Measurements from ENCODE around the gene ARL4C.

ARL4C gene

GRCh38 chr2:234496835-234497593 lies at the start of gene ARL4C:
TSS of gene ARL4C (minus strand) at chr2:234497081. CDS start at chr2:234496586, 495 bp downstream.
- no peaks in the 10 kb centered on the region for H3K36me3 Mint-ChIP-seq
- peak within 1 kb of the TSS; percentile 78 for H3K27ac Mint-ChIP-seq
- H3K4me3 Mint-ChIP-seq, result peak within 1 kb of the TSS; percentile 87
- no peaks in the 10 kb centered on the region for H3K9me3 Mint-ChIP-seq
- peak; percentile 79 for ATAC-seq
- H3K4me1 Mint-ChIP-seq, result peaks cover 47% of the 10 kb centered on the region
- peaks cover 7% of the 10 kb centered on the region for H3K27me3 Mint-ChIP-seq

GRCh38 chr2:234544659-234545611 lies 48.1 kb upstream of the ARL4C start:
- no peaks in the 10 kb centered on the region for H3K36me3 Mint-ChIP-seq
- peaks cover 64% of the 10 kb centered on the region for H3K27me3 Mint-ChIP-seq
- no peak overlapping the region for H3K4me3 Mint-ChIP-seq
- H3K27ac Mint-ChIP-seq, result no peak overlapping the region
- H3K4me1 Mint-ChIP-seq, result no peaks in the 10 kb centered on the region
- H3K9me3 Mint-ChIP-seq, result no peaks in the 10 kb centered on the region
- peak; percentile 70 for ATAC-seq

GRCh38 chr2:234542742-234543141 lies 45.9 kb upstream of the ARL4C start:
- Mint-ChIP-seq H3K4me1 (no peaks in the 10 kb centered on the region), H3K27me3 (peaks cover 53% of the 10 kb centered on the region), H3K27ac (no peak overlapping the region), H3K36me3 (no peaks in the 10 kb centered on the region), H3K9me3 (peaks cover 5% of the 10 kb centered on the region), H3K4me3 (no peak overlapping the region)
- no peak for ATAC-seq

GRCh38 chr2:234537929-234538328 lies 41.0 kb upstream of the ARL4C start:
- Mint-ChIP-seq H3K36me3 (no peaks in the 10 kb centered on the region), H3K4me1 (no peaks in the 10 kb centered on the region), H3K27ac (no peak overlapping the region), H3K9me3 (peaks cover 5% of the 10 kb centered on the region), H3K27me3 (peaks cover 18% of the 10 kb centered on the region), H3K4me3 (no peak overlapping the region)
- ATAC-seq, result no peak

GRCh38 chr2:234536178-234536965 lies 39.5 kb upstream of the ARL4C start:
- Mint-ChIP-seq H3K27me3 (peaks cover 26% of the 10 kb centered on the region), H3K27ac (no peak overlapping the region), H3K4me3 (no peak overlapping the region), H3K4me1 (no peaks in the 10 kb centered on the region), H3K9me3 (peaks cover 8% of the 10 kb centered on the region), H3K36me3 (no peaks in the 10 kb centered on the region)
- ATAC-seq, result no peak

GRCh38 chr2:234535464-234535863 lies 38.6 kb upstream of the ARL4C start:
- no peaks in the 10 kb centered on the region for H3K36me3 Mint-ChIP-seq
- H3K4me1 Mint-ChIP-seq, result no peaks in the 10 kb centered on the region
- H3K27ac Mint-ChIP-seq, result no peak overlapping the region
- peaks cover 36% of the 10 kb centered on the region for H3K27me3 Mint-ChIP-seq
- H3K9me3 Mint-ChIP-seq, result peaks cover 8% of the 10 kb centered on the region
- no peak for ATAC-seq
- no peak overlapping the region for H3K4me3 Mint-ChIP-seq

GRCh38 chr2:234534515-234534914 lies 37.6 kb upstream of the ARL4C start:
- Mint-ChIP-seq H3K27ac (no peak overlapping the region), H3K4me1 (no peaks in the 10 kb centered on the region), H3K36me3 (no peaks in the 10 kb centered on the region), H3K9me3 (peaks cover 5% of the 10 kb centered on the region), H3K4me3 (no peak overlapping the region), H3K27me3 (peaks cover 34% of the 10 kb centered on the region)
- ATAC-seq, result peak; percentile 24

GRCh38 chr2:234533626-234534025 lies 36.7 kb upstream of the ARL4C start:
- no peak for ATAC-seq
- H3K27ac Mint-ChIP-seq, result no peak overlapping the region
- H3K4me3 Mint-ChIP-seq, result no peak overlapping the region
- H3K9me3 Mint-ChIP-seq, result peaks cover 3% of the 10 kb centered on the region
- no peaks in the 10 kb centered on the region for H3K4me1 Mint-ChIP-seq
- peaks cover 39% of the 10 kb centered on the region for H3K27me3 Mint-ChIP-seq
- no peaks in the 10 kb centered on the region for H3K36me3 Mint-ChIP-seq

GRCh38 chr2:234528410-234529148 lies 31.7 kb upstream of the ARL4C start:
- ATAC-seq, result no peak
- Mint-ChIP-seq H3K36me3 (no peaks in the 10 kb centered on the region), H3K27ac (no peak overlapping the region), H3K9me3 (peaks cover 6% of the 10 kb centered on the region), H3K4me1 (no peaks in the 10 kb centered on the region), H3K4me3 (no peak overlapping the region), H3K27me3 (peaks cover 50% of the 10 kb centered on the region)

GRCh38 chr2:234526711-234527110 lies 29.8 kb upstream of the ARL4C start:
- no peaks in the 10 kb centered on the region for H3K36me3 Mint-ChIP-seq
- no peak for ATAC-seq
- no peak overlapping the region for H3K4me3 Mint-ChIP-seq
- peaks cover 38% of the 10 kb centered on the region for H3K27me3 Mint-ChIP-seq
- peaks cover 3% of the 10 kb centered on the region for H3K9me3 Mint-ChIP-seq
- H3K27ac Mint-ChIP-seq, result no peak overlapping the region
- no peaks in the 10 kb centered on the region for H3K4me1 Mint-ChIP-seq

GRCh38 chr2:234521536-234521935 lies 24.7 kb upstream of the ARL4C start:
- peaks cover 3% of the 10 kb centered on the region for H3K9me3 Mint-ChIP-seq
- no peak for ATAC-seq
- H3K4me1 Mint-ChIP-seq, result no peaks in the 10 kb centered on the region
- H3K36me3 Mint-ChIP-seq, result no peaks in the 10 kb centered on the region
- H3K27ac Mint-ChIP-seq, result no peak overlapping the region
- no peaks in the 10 kb centered on the region for H3K27me3 Mint-ChIP-seq
- H3K4me3 Mint-ChIP-seq, result no peak overlapping the region

- Mint-ChIP-seq H3K4me3 (no peak overlapping the region), H3K27me3 (no peaks in the 10 kb centered on the region), H3K36me3 (no peaks in the 10 kb centered on the region), H3K27ac (no peak overlapping the region), H3K4me1 (no peaks in the 10 kb centered on the region), H3K9me3 (no peaks in the 10 kb centered on the region)
- no peak for ATAC-seq
These were observed 22.2 kb upstream of the ARL4C start for GRCh38 chr2:234518986-234519642.

GRCh38 chr2:234517971-234518370 lies 21.1 kb upstream of the ARL4C start:
- no peaks in the 10 kb centered on the region for H3K4me1 Mint-ChIP-seq
- H3K4me3 Mint-ChIP-seq, result no peak overlapping the region
- H3K9me3 Mint-ChIP-seq, result no peaks in the 10 kb centered on the region
- no peaks in the 10 kb centered on the region for H3K27me3 Mint-ChIP-seq
- no peak overlapping the region for H3K27ac Mint-ChIP-seq
- H3K36me3 Mint-ChIP-seq, result no peaks in the 10 kb centered on the region
- no peak for ATAC-seq

All from stimulated activated memory B cell treated with anti-CD40 and anti-IgM and Interleukin-4, amounts not matched to agents 10 μg/mL and 1 μg/mL and 100 μg/mL, for 72 hours (primary cell).